Muscle layer of duodenum (tissue), 2 donors: ENCODE results near the gene DZIP3.

ENCODE experiments used
- H3K27ac ChIP-seq: one replicate; pipeline ENCODE4 v1.7.0; 2013; ENCODE audit warnings: mild to moderate bottlenecking, low read length
- H3K27me3 ChIP-seq: one replicate; pipeline ENCODE4 v1.7.0; 2013; ENCODE audit warnings: low read depth, mild to moderate bottlenecking, control low read depth, low read length
- H3K36me3 ChIP-seq, 2 donors: one replicate each; pipeline ENCODE4 v1.7.0; 2013; ENCODE audit warnings: low read length in 2 of 2, control low read depth in 1 of 2, mild to moderate bottlenecking in 1 of 2; ENCODE audit not compliant: insufficient read depth in 2 of 2, control insufficient read depth in 1 of 2
- H3K4me1 ChIP-seq, 2 donors: one replicate each; pipeline ENCODE4 v1.7.0; 2013; ENCODE audit warnings: low read length in 2 of 2, mild to moderate bottlenecking in 2 of 2, control low read depth in 1 of 2, moderate library complexity in 1 of 2; ENCODE audit not compliant: insufficient read depth in 2 of 2, control insufficient read depth in 1 of 2
- H3K4me3 ChIP-seq, 2 donors: one replicate each; pipeline ENCODE4 v1.7.0; 2013; ENCODE audit warnings: low read length in 2 of 2, low read depth in 1 of 2, mild to moderate bottlenecking in 1 of 2
- H3K9me3 ChIP-seq, 2 donors: one replicate each; pipeline ENCODE4 v1.7.0; 2013; ENCODE audit warnings: low read length in 2 of 2, control low read depth in 1 of 2, mild to moderate bottlenecking in 1 of 2; ENCODE audit not compliant: control insufficient read depth in 1 of 2
- donor health status: healthy.

The DZIP3 gene

GRCh38 chr3:108589081-108589997 lies at the start of gene DZIP3, which contains the start of gene CIP2A:
Gene DZIP3 (plus strand): TSS chr3:108589722. CDS start chr3:108605407, 15,685 bp downstream.
Gene CIP2A (minus strand): TSS chr3:108589438. CDS start chr3:108589375, 63 bp downstream.
- Histone ChIP-seq H3K9me3 (no peaks in the 10 kb centered on the region), H3K4me1 (peaks cover 0 to 23% of the 10 kb centered on the region in 2 donors), H3K27me3 (no peaks in the 10 kb centered on the region), H3K27ac (peak within 1 kb of the TSS; percentile 97), H3K36me3 (peaks cover 0 to 6% of the 10 kb centered on the region in 2 donors), H3K4me3 (peak within 1 kb of the TSS; percentile 95 to 99)

- H3K27me3 ChIP-seq = no peaks in the 10 kb centered on the region
- H3K4me3 ChIP-seq = peak overlapping the region; percentile 9 to 23
- H3K27ac ChIP-seq = peak overlapping the region; percentile 45
- H3K4me1 ChIP-seq = no peaks in the 10 kb centered on the region
- H3K36me3 ChIP-seq = peaks cover 0 to 7% of the 10 kb centered on the region in 2 donors
- no peaks in the 10 kb centered on the region for H3K9me3 ChIP-seq
These were observed 43.3 kb upstream of the DZIP3 start for GRCh38 chr3:108546247-108546646.

GRCh38 chr3:108546692-108547091 lies 42.8 kb upstream of the DZIP3 start:
- no peaks in the 10 kb centered on the region for H3K9me3 ChIP-seq
- H3K27ac ChIP-seq = no peak overlapping the region
- H3K4me3 ChIP-seq = peak overlapping the region; percentile 9 to 23
- H3K4me1 ChIP-seq = no peaks in the 10 kb centered on the region
- H3K27me3 ChIP-seq = no peaks in the 10 kb centered on the region
- H3K36me3 ChIP-seq = peaks cover 0 to 7% of the 10 kb centered on the region in 2 donors

GRCh38 chr3:108548304-108548703 lies 41.2 kb upstream of the DZIP3 start:
- Histone ChIP-seq H3K27ac (no peak overlapping the region), H3K36me3 (peaks cover 0 to 5% of the 10 kb centered on the region in 2 donors), H3K4me3 (no peak overlapping the region), H3K27me3 (no peaks in the 10 kb centered on the region), H3K4me1 (no peaks in the 10 kb centered on the region), H3K9me3 (no peaks in the 10 kb centered on the region)

GRCh38 chr3:108548886-108549285 lies 40.6 kb upstream of the DZIP3 start:
- no peaks in the 10 kb centered on the region for H3K9me3 ChIP-seq
- no peaks in the 10 kb centered on the region for H3K4me1 ChIP-seq
- no peaks in the 10 kb centered on the region for H3K27me3 ChIP-seq
- H3K27ac ChIP-seq = no peak overlapping the region
- no peaks in the 10 kb centered on the region for H3K36me3 ChIP-seq
- no peak overlapping the region for H3K4me3 ChIP-seq

GRCh38 chr3:108552267-108553159 lies 37.0 kb upstream of the DZIP3 start:
- no peaks in the 10 kb centered on the region for H3K9me3 ChIP-seq
- peaks cover 0 to 5% of the 10 kb centered on the region in 2 donors for H3K36me3 ChIP-seq
- H3K27me3 ChIP-seq = no peaks in the 10 kb centered on the region
- H3K27ac ChIP-seq = no peak overlapping the region
- no peak overlapping the region for H3K4me3 ChIP-seq
- H3K4me1 ChIP-seq = no peaks in the 10 kb centered on the region

- no peak overlapping the region for H3K27ac ChIP-seq
- H3K4me1 ChIP-seq = no peaks in the 10 kb centered on the region
- no peaks in the 10 kb centered on the region for H3K27me3 ChIP-seq
- peaks cover 0 to 5% of the 10 kb centered on the region in 2 donors for H3K36me3 ChIP-seq
- no peaks in the 10 kb centered on the region for H3K9me3 ChIP-seq
- no peak overlapping the region for H3K4me3 ChIP-seq
These were observed 35.3 kb upstream of the DZIP3 start for GRCh38 chr3:108554229-108554628.

GRCh38 chr3:108554913-108555571 lies 34.5 kb upstream of the DZIP3 start:
- Histone ChIP-seq H3K27ac (no peak overlapping the region), H3K9me3 (no peaks in the 10 kb centered on the region), H3K27me3 (no peaks in the 10 kb centered on the region), H3K36me3 (peaks cover 0 to 9% of the 10 kb centered on the region in 2 donors), H3K4me1 (no peaks in the 10 kb centered on the region), H3K4me3 (no peak overlapping the region)

- no peak overlapping the region for H3K27ac ChIP-seq
- H3K4me1 ChIP-seq = no peaks in the 10 kb centered on the region
- H3K27me3 ChIP-seq = no peaks in the 10 kb centered on the region
- H3K4me3 ChIP-seq = no peak overlapping the region
- no peaks in the 10 kb centered on the region for H3K9me3 ChIP-seq
- H3K36me3 ChIP-seq = peaks cover 0 to 9% of the 10 kb centered on the region in 2 donors
These were observed 33.4 kb upstream of the DZIP3 start for GRCh38 chr3:108555966-108556581.

- Histone ChIP-seq H3K4me1 (no peaks in the 10 kb centered on the region), H3K36me3 (peaks cover 0 to 4% of the 10 kb centered on the region in 2 donors), H3K4me3 (no peak overlapping the region), H3K9me3 (no peaks in the 10 kb centered on the region), H3K27ac (no peak overlapping the region), H3K27me3 (no peaks in the 10 kb centered on the region)
These were observed 27.0 kb upstream of the DZIP3 start for GRCh38 chr3:108562565-108562964.
